B cell (primary cell): ENCODE results near the gene LANCL1. TPM values are rescaled to one million over a fixed set of nuclear protein-coding genes. Genes with fewer than 3 reads are reported as not detected.

ENCODE experiments used
- ATAC-seq: fragments of 200-7000 bp; cut with Tn5 transposase; one replicate; pipeline ENCODE4 v1.10.0; 2021; ENCODE audit warnings: low read depth, mild to moderate bottlenecking, moderate number of reproducible peaks, moderate library complexity
- CTCF ChIA-PET: fragments of 350-600 bp; sonication (Branson Sonifier 250); formaldehyde crosslinking; loops from one replicate; lab custom pipeline; 2021; ENCODE audit warnings: antibody characterized with exemption, inconsistent platforms; lab: Charles Lee
- POLR2A ChIA-PET: fragments of 350-600 bp; sonication (Branson Sonifier 250); formaldehyde crosslinking; loops from one replicate; lab custom pipeline; 2021; ENCODE audit warnings: antibody characterized with exemption; lab: Charles Lee
- DNase-seq: peaks from one replicate; pipeline ENCODE4 v3.0.0; 2013
- H2AFZ ChIP-seq: 2 replicates; pipeline ENCODE4 v1.6.1; 2012; ENCODE audit warnings: mild to moderate bottlenecking, low read depth, low read length; ENCODE audit not compliant: insufficient read depth, poor library complexity, severe bottlenecking
- H3K27ac ChIP-seq, 2 donors: 1 replicate in 1 of 2; 2 replicates in 1 of 2; pipeline ENCODE4 v1.5.1; 2012 to 2013; ENCODE audit warnings: low read length in 2 of 2, mild to moderate bottlenecking in 2 of 2, moderate library complexity in 1 of 2
- H3K27me3 ChIP-seq, 4 experiments: fragments of 200-600 bp in 1 of 4; sonication (generic) in 1 of 4; replicated peaks in 1 of 4; 1 replicate in 2 of 4; 2 replicates in 2 of 4; pipeline versions ENCODE4 v1.6.1 to v1.7.0; 2013 to 2016; ENCODE audit warnings: low read length in 3 of 4, mild to moderate bottlenecking in 2 of 4, mixed read lengths in 1 of 4, moderate library complexity in 1 of 4; ENCODE audit not compliant: insufficient read depth in 4 of 4, control insufficient read depth in 3 of 4; ENCODE audit errors: control extremely low read depth in 1 of 4
- H3K36me3 ChIP-seq, 2 experiments: replicated peaks in 1 of 2; 1 replicate in 1 of 2; 2 replicates in 1 of 2; pipeline versions ENCODE4 v1.6.1 to v1.7.1; 2013; ENCODE audit warnings: low read length in 1 of 2; ENCODE audit not compliant: insufficient read depth in 2 of 2, control insufficient read depth in 1 of 2; ENCODE audit errors: control extremely low read depth in 1 of 2, extremely low read depth in 1 of 2
- H3K4me1 ChIP-seq, 2 donors: fragments of 200-600 bp in 1 of 2; sonication (generic) in 1 of 2; 1 replicate in 1 of 2; 2 replicates in 1 of 2; pipeline versions ENCODE4 v1.5.1 to v1.6.1; 2013 to 2017; ENCODE audit warnings: low read length in 2 of 2; ENCODE audit not compliant: control insufficient read depth in 2 of 2, insufficient read depth in 2 of 2
- H3K4me2 ChIP-seq: replicated peaks from 2 replicates; pipeline ENCODE3; 2012; ENCODE audit warnings: mild to moderate bottlenecking, low read depth, low read length; ENCODE audit not compliant: poor library complexity, severe bottlenecking
- H3K4me3 ChIP-seq, 5 experiments: fragments of 200-600 bp in 1 of 5; sonication (generic) in 1 of 5; 1 replicate in 3 of 5; 2 replicates in 2 of 5; pipeline versions ENCODE4 v1.5.1 to v1.7.0; 2011 to 2016; ENCODE audit warnings: low read length in 4 of 5, mild to moderate bottlenecking in 4 of 5, low read depth in 2 of 5, control low read depth in 1 of 5, moderate library complexity in 1 of 5; ENCODE audit not compliant: insufficient read depth in 1 of 5; ENCODE audit errors: control extremely low read depth in 1 of 5, extremely low read depth in 1 of 5
- H3K79me2 ChIP-seq: fragments of 200-600 bp; sonication (generic); one replicate; pipeline ENCODE4 v1.6.0; 2016; ENCODE audit warnings: low read length; ENCODE audit not compliant: control insufficient read depth, insufficient read depth
- H3K9ac ChIP-seq: fragments of 200-600 bp; sonication (generic); 2 replicates; pipeline ENCODE4 v1.6.1; 2017; ENCODE audit warnings: mild to moderate bottlenecking, low read length, moderate library complexity
- H3K9me3 ChIP-seq, 3 donors: one replicate each; pipeline versions ENCODE4 v1.6.1 to v1.7.1; 2013; ENCODE audit warnings: low read length in 2 of 3; ENCODE audit not compliant: control insufficient read depth in 2 of 3, insufficient read depth in 1 of 3; ENCODE audit errors: control extremely low read depth in 1 of 3
- H4K20me1 ChIP-seq: 2 replicates; pipeline ENCODE4 v1.6.0; 2012; ENCODE audit warnings: mild to moderate bottlenecking, low read length; ENCODE audit not compliant: insufficient read depth, control insufficient read depth, poor library complexity, severe bottlenecking
- H3K27ac Mint-ChIP-seq: one replicate; pipeline ENCODE4 v1.8.0; 2021; ENCODE audit warnings: mixed read lengths
- H3K27me3 Mint-ChIP-seq: one replicate; pipeline ENCODE4 v1.8.0; 2021; ENCODE audit warnings: mixed read lengths
- H3K4me1 Mint-ChIP-seq: one replicate; pipeline ENCODE4 v1.8.0; 2021; ENCODE audit warnings: mixed read lengths
- H3K4me3 Mint-ChIP-seq: one replicate; pipeline ENCODE4 v1.8.0; 2021; ENCODE audit warnings: mixed read lengths
- H3K9me3 Mint-ChIP-seq: one replicate; pipeline ENCODE4 v1.8.0; 2022; ENCODE audit warnings: mixed read lengths; ENCODE audit not compliant: insufficient read depth
- CTCF ChIP-seq: fragments of 200-600 bp; IDR thresholded peaks from one replicate; pipeline ENCODE4 v1.8.0; 2022; ENCODE audit warnings: antibody characterized with exemption, mild to moderate bottlenecking
- EZH2 ChIP-seq: IDR thresholded peaks from 2 replicates; pipeline ENCODE4 v1.6.1; 2012; ENCODE audit warnings: borderline replicate concordance, low read depth, mild to moderate bottlenecking, moderate library complexity, low read length; ENCODE audit not compliant: insufficient read depth, poor library complexity, severe bottlenecking
- WGBS: methylation state at CpG from one replicate; pipeline ENCODE4 v1.1.5; 2013; ENCODE audit warnings: missing lambda C conversion rate; ENCODE audit not compliant: insufficient coverage; 5-methylcytosine and 5-hydroxymethylcytosine counted together
- intact Hi-C: fragments of 100-400 bp; cut with micrococcal nuclease; formaldehyde crosslinking; loops from one replicate; pipeline ENCODE4 v1.10.0; 2022
- polyA plus RNA-seq: library from polyadenylated mRNA; depleted of rRNA; stranded (reverse); fragments of >200 nt; gene quantifications from 2 replicates; pipeline ENCODE4 v1.2.3, GENCODE V29; 2012
- total RNA-seq, 2 donors: library from RNA; stranded (reverse); fragments of 120-200 nt in 1 of 2; gene quantifications; 1 replicate in 1 of 2; 2 replicates in 1 of 2; pipeline versions ENCODE4 v1.2.3 to v1.2.4, GENCODE V29; 2013 to 2022

LANCL1 gene
- total and polyA plus RNA-seq, 2 donors (not counting 1 experiment from before 2014, with no cell fraction given), result 14.8 to 30.0 TPM

GRCh38 chr2:210523650-210524289 is 47.2 kb upstream of the LANCL1 start:
- no peak overlapping the region for H3K9ac ChIP-seq
- H3K79me2 ChIP-seq, result no peaks in the 10 kb centered on the region
- no peak overlapping the region for H3K27ac ChIP-seq
- no peaks in the 10 kb centered on the region for H3K36me3 ChIP-seq
- no peak overlapping the region for H3K27ac Mint-ChIP-seq
- no peak overlapping the region for H2AFZ ChIP-seq
- no peak overlapping the region for H3K4me2 ChIP-seq
- intact Hi-C loops, result no loop called here
- DNase-seq (no peak), ATAC-seq (no peak)
- no peak overlapping the region for H3K4me3 Mint-ChIP-seq
- peaks cover 26% of the 10 kb centered on the region for H3K27me3 Mint-ChIP-seq
- POLR2A ChIA-PET, result no interaction called here
- 80% methylated on average over 3 of the region's 4 CpGs for WGBS
- H3K9me3 Mint-ChIP-seq, result no peaks in the 10 kb centered on the region
- no peak overlapping the region for H3K4me3 ChIP-seq
- H3K4me1 ChIP-seq, result no peaks in the 10 kb centered on the region
- TF ChIP-seq CTCF, result no peak
- no peak for TF ChIP-seq EZH2
- peaks cover 0 to 10% (median 0%) of the 10 kb centered on the region in 4 experiments for H3K27me3 ChIP-seq
- H3K4me1 Mint-ChIP-seq, result no peaks in the 10 kb centered on the region
- CTCF ChIA-PET, result interaction anchor here (2.2 kb wide), 1 partner anchor 21 kb away, joined by 11 read pairs; no protein-coding TSS in a partner anchor
- no peaks in the 10 kb centered on the region for H4K20me1 ChIP-seq
- no peaks in the 10 kb centered on the region for H3K9me3 ChIP-seq

- peaks cover 27% of the 10 kb centered on the region for H3K27me3 Mint-ChIP-seq
- no peaks in the 10 kb centered on the region for H3K9me3 ChIP-seq
- no peak overlapping the region for H3K4me3 ChIP-seq
- ChIA-PET CTCF (interaction anchor here (1.3 kb wide), 1 partner anchor 19 kb away, joined by 4 read pairs; no protein-coding TSS in a partner anchor), POLR2A (no interaction called here)
- H3K9ac ChIP-seq, result no peak overlapping the region
- H2AFZ ChIP-seq, result no peak overlapping the region
- TF ChIP-seq EZH2, result no peak
- no peak for TF ChIP-seq CTCF
- no peaks in the 10 kb centered on the region for H3K9me3 Mint-ChIP-seq
- H4K20me1 ChIP-seq, result no peaks in the 10 kb centered on the region
- H3K4me1 ChIP-seq, result no peaks in the 10 kb centered on the region
- ATAC-seq, result no peak
- no peak overlapping the region for H3K27ac Mint-ChIP-seq
- no peaks in the 10 kb centered on the region for H3K36me3 ChIP-seq
- no peaks in the 10 kb centered on the region for H3K4me1 Mint-ChIP-seq
- H3K4me2 ChIP-seq, result no peak overlapping the region
- no peak overlapping the region for H3K4me3 Mint-ChIP-seq
- no peak overlapping the region for H3K27ac ChIP-seq
- intact Hi-C loops, result no loop called here
- H3K79me2 ChIP-seq, result no peaks in the 10 kb centered on the region
- DNase-seq, result no peak
- H3K27me3 ChIP-seq, result peaks cover 0 to 14% (median 0%) of the 10 kb centered on the region in 4 experiments
These were observed 45.8 kb upstream of the LANCL1 start for GRCh38 chr2:210522399-210522798.
